Fibroblast of pulmonary artery (primary cell): ENCODE measurements around the gene GTF3C1.

Experiments
- DNase-seq: peaks from one replicate; pipeline ENCODE4 v3.0.0-alpha.2; 2010; ENCODE audit warnings: low read depth
- H3K4me3 ChIP-seq: replicated peaks from 2 replicates; pipeline ENCODE4 v1.5.1; 2011; ENCODE audit warnings: low read depth, mild to moderate bottlenecking, control low read depth, low read length, moderate library complexity
- TF ChIP-seq, protein P1 (sequence below): IDR thresholded peaks from 2 replicates; pipeline ENCODE4 v1.5.1; 2011; ENCODE audit warnings: mild to moderate bottlenecking, control low read depth, low read length, inconsistent platforms; ENCODE audit errors: missing control alignments

The GTF3C1 gene

GRCh38 chr16:27485126-27485525 lies 64.6 kb downstream of the GTF3C1 start:
- no peak overlapping the region for H3K4me3 ChIP-seq
- TF ChIP-seq, protein P1, sequence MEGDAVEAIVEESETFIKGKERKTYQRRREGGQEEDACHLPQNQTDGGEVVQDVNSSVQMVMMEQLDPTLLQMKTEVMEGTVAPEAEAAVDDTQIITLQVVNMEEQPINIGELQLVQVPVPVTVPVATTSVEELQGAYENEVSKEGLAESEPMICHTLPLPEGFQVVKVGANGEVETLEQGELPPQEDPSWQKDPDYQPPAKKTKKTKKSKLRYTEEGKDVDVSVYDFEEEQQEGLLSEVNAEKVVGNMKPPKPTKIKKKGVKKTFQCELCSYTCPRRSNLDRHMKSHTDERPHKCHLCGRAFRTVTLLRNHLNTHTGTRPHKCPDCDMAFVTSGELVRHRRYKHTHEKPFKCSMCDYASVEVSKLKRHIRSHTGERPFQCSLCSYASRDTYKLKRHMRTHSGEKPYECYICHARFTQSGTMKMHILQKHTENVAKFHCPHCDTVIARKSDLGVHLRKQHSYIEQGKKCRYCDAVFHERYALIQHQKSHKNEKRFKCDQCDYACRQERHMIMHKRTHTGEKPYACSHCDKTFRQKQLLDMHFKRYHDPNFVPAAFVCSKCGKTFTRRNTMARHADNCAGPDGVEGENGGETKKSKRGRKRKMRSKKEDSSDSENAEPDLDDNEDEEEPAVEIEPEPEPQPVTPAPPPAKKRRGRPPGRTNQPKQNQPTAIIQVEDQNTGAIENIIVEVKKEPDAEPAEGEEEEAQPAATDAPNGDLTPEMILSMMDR = no peak
- no peak for DNase-seq

GRCh38 chr16:27483624-27484023 lies 66.1 kb downstream of the GTF3C1 start:
- H3K4me3 ChIP-seq = no peak overlapping the region
- TF ChIP-seq, protein P1 = no peak
- no peak for DNase-seq

- no peak for DNase-seq
- no peak overlapping the region for H3K4me3 ChIP-seq
- TF ChIP-seq, protein P1 = no peak
Measured at GRCh38 chr16:27483088-27483437, 66.7 kb downstream of the GTF3C1 start.

DNA sequence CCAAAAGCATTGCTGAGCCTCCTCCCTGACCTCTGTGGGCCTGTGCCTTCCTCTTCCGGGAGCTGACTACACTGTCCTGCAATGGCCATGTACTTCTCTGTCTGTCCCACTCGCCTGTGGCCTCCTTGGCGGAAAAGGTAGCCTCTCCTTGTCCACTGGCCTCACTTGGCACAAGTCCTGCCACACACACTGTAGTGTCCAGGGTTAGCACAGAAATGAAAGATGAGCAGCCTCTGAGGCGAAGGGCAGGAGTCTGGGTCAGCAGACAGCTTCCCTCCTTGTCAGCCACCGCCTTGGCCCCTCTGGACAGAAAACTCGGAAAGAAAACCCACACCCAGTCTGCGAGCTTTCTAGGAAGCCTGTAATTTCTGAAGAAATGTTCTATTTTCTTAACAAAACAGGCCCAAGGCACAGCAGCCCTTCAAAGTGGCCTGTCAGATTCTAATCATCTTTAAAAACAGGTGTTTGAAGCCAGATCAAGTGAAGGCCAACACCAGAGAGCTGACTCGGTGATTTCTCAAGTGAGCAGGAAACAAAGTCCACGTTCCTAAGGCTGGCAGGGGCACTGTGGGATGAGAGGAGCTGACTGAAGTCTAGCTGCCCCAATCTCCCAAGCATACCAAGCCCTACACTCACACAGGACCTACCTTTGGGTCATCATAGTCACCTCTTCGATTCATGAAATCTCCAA lies 67.2 kb downstream of the GTF3C1 start:
- TF ChIP-seq, protein P1 = no peak
- no peak for DNase-seq
- no peak overlapping the region for H3K4me3 ChIP-seq

DNA sequence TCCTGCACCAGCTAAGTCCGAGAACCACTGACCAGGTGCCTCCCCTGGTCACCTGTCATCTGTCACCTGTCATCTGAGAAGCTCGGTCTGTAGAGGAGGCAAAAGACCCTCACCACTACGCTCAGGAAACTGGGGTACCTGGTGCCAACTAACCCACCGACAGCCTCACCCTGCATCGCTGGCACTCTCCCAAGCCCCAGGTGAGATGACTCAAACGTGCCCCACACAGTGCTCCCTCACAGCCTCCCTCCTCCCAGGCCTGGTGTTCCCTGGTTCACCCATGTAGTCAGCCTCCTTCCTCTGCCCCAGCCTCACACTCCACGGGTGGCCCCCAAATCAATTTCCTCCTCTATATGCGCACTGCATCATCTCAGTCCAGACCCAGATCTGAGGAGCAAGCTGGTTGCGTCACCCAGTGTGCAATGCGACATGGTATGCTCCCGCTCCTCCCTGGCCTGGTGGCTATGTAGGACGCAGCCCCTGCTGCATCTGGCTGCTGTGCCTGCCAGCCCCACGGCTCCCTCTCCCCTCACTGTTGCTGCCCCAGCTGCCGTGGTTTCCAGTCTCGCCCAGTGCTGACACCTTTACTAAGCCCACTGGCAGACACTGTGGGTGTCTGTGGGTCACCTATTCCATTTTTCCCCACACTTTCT lies 68.3 kb downstream of the GTF3C1 start:
- TF ChIP-seq, protein P1 = no peak
- H3K4me3 ChIP-seq = no peak overlapping the region
- no peak for DNase-seq

GRCh38 chr16:27480761-27481160 lies 69.0 kb downstream of the GTF3C1 start:
- DNase-seq = no peak
- TF ChIP-seq, protein P1 = no peak

DNA sequence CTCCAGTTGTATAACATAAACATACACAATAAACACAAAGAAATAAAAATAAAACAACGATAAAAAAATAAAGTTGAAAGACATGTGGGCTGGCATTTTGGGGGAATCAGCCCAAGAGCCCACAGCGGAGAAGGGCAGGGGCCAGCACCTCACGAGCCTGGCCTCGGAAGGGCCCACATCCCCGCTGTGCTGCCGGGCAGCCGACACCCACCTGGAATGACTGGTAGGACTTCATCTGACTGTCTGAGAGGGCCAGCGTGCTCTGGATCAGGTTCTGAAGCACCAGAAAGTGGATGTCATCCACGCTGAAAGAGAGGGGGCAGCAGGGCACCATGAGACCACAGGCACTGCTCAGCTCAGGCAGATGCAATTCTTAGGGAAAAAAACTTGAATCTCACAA lies 73.5 kb downstream of the GTF3C1 start:
- DNase-seq = no peak
- H3K4me3 ChIP-seq = no peak overlapping the region
- TF ChIP-seq, protein P1 = no peak

More at GRCh38 chr16:27480761-27481160, 69.0 kb downstream of the GTF3C1 start:
- no peak overlapping the region for H3K4me3 ChIP-seq
